MM.1S (cell line): Measurements from ENCODE around the gene CCDC181.

Experiments used
- CTCF ChIP-seq: fragments of 300-600 bp; sonication (generic); IDR thresholded peaks from 2 replicates; pipeline ENCODE4 v1.5.1; 2016; ENCODE audit warnings: antibody characterized with exemption, low read length, mixed read lengths
- EZH2 ChIP-seq: fragments of 300-600 bp; sonication (generic); optimal IDR thresholded peaks from 2 replicates; pipeline ENCODE3; 2017; ENCODE audit warnings: low read depth, mild to moderate bottlenecking, antibody characterized with exemption, low read length, mixed read lengths

GRCh38 chr1:169474302-169474995 is 47.2 kb upstream of the CCDC181 start:
- TF ChIP-seq CTCF (no peak), EZH2 (no peak)
